ENCODE results near the gene SRPK3. TPM values are rescaled to one million over a fixed set of nuclear protein-coding genes. Genes with fewer than 3 reads are reported as not detected.
"Not testable (repeated sequence)": the region's sequence is repeated elsewhere in the genome, so short reads cannot be mapped to it uniquely, and the experiment has no call there.

The SRPK3 gene
- total RNA-seq, 2 experiments from 2014 or later, result not detected

DNA sequence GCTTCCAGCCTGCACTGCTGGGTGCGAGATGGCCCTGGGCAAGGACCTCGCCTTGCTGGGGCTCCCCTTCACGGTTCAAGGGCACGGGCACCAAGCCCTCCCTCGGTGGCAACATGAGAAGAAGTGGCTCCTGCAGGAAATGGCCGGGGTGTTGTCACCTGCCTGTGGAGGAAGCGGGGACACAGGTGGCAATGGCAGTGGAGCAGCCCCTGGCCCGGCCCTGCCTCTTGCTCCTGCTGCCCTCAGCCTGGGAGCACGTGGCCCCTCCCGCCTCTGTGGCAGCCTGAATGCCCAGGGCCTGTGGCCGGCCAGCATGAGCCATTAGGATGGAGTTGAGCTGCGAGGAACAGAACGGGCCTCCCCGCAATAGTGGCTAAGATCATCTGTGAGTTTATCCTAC is 39.4 kb upstream of the SRPK3 start:
- Mint-ChIP-seq H3K27me3 (no peaks in the 10 kb centered on the region), H3K36me3 (ENCODE audit: low read depth) (peaks cover 3% of the 10 kb centered on the region), H3K4me3 (no peak overlapping the region), H3K4me1 (ENCODE audit: low read depth) (peaks cover 14% of the 10 kb centered on the region), H3K27ac (no peak overlapping the region), H3K9me3 (no peaks in the 10 kb centered on the region)
- POLR2A ChIA-PET, result no interaction called here
- Histone ChIP-seq H3K27me3 (ENCODE audit: control insufficient read depth in 1 of 2, insufficient read depth in 2 of 2, low read length in 2 of 2) (no peaks in the 10 kb centered on the region), H3K4me1 (ENCODE audit: insufficient read depth, low read length) (peaks cover 26% of the 10 kb centered on the region), H3K9me3 (ENCODE audit: control insufficient read depth in 1 of 2, insufficient read depth in 1 of 2, low read length in 2 of 2) (no peaks in the 10 kb centered on the region), H3K4me3 (ENCODE audit: low read length) (no peak overlapping the region), H3K36me3 (ENCODE audit: insufficient read depth, low read length) (peaks cover 5% of the 10 kb centered on the region), H3K27ac (ENCODE audit: low read depth in 1 of 2, low read length in 2 of 2) (no peak overlapping the region)
- DNase-seq (no peak), ATAC-seq (ENCODE audit: poor library complexity) (no peak)
- intact Hi-C loops (cut with DNase I, micrococcal nuclease), result no loop called here
- TF ChIP-seq, protein P1, sequence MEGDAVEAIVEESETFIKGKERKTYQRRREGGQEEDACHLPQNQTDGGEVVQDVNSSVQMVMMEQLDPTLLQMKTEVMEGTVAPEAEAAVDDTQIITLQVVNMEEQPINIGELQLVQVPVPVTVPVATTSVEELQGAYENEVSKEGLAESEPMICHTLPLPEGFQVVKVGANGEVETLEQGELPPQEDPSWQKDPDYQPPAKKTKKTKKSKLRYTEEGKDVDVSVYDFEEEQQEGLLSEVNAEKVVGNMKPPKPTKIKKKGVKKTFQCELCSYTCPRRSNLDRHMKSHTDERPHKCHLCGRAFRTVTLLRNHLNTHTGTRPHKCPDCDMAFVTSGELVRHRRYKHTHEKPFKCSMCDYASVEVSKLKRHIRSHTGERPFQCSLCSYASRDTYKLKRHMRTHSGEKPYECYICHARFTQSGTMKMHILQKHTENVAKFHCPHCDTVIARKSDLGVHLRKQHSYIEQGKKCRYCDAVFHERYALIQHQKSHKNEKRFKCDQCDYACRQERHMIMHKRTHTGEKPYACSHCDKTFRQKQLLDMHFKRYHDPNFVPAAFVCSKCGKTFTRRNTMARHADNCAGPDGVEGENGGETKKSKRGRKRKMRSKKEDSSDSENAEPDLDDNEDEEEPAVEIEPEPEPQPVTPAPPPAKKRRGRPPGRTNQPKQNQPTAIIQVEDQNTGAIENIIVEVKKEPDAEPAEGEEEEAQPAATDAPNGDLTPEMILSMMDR (IDR thresholded peaks at IDR 0.05), result no peak
- CTCF ChIA-PET, result no interaction called here

DNA sequence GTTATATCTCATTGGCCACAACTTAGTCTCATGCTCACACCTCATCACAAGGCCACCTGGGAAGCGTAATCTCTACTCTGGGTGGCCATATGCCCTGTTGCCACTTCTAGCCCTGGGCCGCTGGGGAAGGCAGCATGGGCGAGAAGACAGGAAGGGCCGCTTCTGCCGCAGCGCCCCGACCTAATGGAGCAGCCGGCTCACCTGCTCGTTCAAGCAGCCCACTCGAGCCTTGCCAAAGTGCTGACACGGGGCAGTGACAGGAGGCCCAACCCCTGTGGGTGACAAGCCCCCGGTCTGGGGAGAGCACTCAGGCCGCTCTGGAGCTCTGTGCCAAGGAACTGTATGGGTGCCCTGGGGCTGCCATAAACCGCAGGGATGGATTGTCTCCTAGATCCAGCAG is 38.7 kb upstream of the SRPK3 start:
- POLR2A ChIA-PET; H3K9me3 Mint-ChIP-seq; H3K36me3 Mint-ChIP-seq (ENCODE audit: low read depth); H3K4me3 Mint-ChIP-seq; CTCF ChIA-PET; H3K27ac Mint-ChIP-seq; H3K27ac ChIP-seq (ENCODE audit: low read depth in 1 of 2, low read length in 2 of 2); ATAC-seq (ENCODE audit: poor library complexity); H3K9me3 ChIP-seq (ENCODE audit: control insufficient read depth in 1 of 2, insufficient read depth in 1 of 2, low read length in 2 of 2); H3K27me3 Mint-ChIP-seq; H3K27me3 ChIP-seq (ENCODE audit: control insufficient read depth in 1 of 2, insufficient read depth in 2 of 2, low read length in 2 of 2); DNase-seq; intact Hi-C loops (cut with DNase I, micrococcal nuclease); H3K4me3 ChIP-seq (ENCODE audit: low read length); H3K36me3 ChIP-seq (ENCODE audit: insufficient read depth, low read length): not testable (repeated sequence)
- peaks cover 14% of the 10 kb centered on the region for H3K4me1 Mint-ChIP-seq (ENCODE audit: low read depth)
- H3K4me1 ChIP-seq (ENCODE audit: insufficient read depth, low read length), result peaks cover 26% of the 10 kb centered on the region

DNA sequence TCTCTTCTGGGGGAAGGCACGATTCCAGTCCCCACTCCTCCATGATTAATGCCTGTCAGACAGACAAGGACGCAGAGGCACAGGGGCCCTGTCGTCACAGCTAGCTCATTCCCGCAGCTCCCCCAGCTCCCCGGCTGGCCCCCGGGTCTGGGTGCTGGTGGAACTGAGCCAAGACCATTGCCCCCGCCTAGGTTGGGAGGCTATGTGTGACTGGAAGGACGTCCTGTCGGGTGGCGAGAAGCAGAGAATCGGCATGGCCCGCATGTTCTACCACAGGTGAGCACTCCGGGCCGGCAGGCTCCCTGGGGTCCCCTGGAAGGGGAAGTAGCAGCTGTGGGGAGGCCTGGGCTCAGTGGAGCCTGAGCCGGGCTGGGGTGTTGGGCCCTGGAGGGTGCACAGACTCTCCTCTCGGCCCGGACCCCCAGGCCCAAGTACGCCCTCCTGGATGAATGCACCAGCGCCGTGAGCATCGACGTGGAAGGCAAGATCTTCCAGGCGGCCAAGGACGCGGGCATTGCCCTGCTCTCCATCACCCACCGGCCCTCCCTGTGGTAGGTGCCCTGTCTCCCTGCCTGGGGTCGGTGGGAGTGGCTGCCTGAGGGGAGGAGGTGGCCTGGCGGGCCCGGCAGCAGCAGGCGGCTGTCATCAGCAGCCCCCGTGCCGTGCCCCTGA is 37.9 kb upstream of the SRPK3 start:
- DNase-seq; H3K27me3 Mint-ChIP-seq; ATAC-seq (ENCODE audit: poor library complexity); intact Hi-C loops (cut with DNase I, micrococcal nuclease); H3K9me3 ChIP-seq (ENCODE audit: control insufficient read depth in 1 of 2, insufficient read depth in 1 of 2, low read length in 2 of 2); H3K4me3 ChIP-seq (ENCODE audit: low read length); H3K9me3 Mint-ChIP-seq; H3K36me3 ChIP-seq (ENCODE audit: insufficient read depth, low read length); CTCF ChIA-PET; H3K27ac Mint-ChIP-seq; POLR2A ChIA-PET; H3K4me3 Mint-ChIP-seq; H3K27me3 ChIP-seq (ENCODE audit: control insufficient read depth in 1 of 2, insufficient read depth in 2 of 2, low read length in 2 of 2); H3K36me3 Mint-ChIP-seq (ENCODE audit: low read depth); H3K27ac ChIP-seq (ENCODE audit: low read depth in 1 of 2, low read length in 2 of 2): not testable (repeated sequence)
- peaks cover 26% of the 10 kb centered on the region for H3K4me1 ChIP-seq (ENCODE audit: insufficient read depth, low read length)
- H3K4me1 Mint-ChIP-seq (ENCODE audit: low read depth), result peaks cover 14% of the 10 kb centered on the region

DNA sequence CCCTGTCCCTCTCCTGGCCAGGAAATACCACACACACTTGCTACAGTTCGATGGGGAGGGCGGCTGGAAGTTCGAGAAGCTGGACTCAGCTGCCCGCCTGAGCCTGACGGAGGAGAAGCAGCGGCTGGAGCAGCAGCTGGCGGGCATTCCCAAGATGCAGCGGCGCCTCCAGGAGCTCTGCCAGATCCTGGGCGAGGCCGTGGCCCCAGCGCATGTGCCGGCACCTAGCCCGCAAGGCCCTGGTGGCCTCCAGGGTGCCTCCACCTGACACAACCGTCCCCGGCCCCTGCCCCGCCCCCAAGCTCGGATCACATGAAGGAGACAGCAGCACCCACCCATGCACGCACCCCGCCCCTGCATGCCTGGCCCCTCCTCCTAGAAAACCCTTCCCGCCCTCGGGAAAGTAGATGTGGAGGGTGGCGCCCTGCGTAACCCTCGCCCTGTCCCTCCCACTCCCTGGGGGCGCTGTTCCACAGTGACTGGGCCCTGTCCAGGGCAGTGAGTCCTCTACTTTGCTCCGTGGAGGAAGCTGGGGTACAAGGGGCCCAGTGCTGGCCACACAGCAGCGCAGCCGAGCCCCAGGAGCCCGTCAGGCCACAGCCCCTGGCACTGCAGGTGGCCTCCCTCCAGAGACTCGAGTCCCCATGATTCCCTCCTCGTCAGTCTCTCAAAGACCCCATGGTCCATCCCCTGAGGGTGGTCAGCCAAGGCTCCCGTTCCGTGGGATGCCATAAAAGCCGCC is 37.2 kb upstream of the SRPK3 start:
- H3K36me3 Mint-ChIP-seq (ENCODE audit: low read depth); DNase-seq; H3K27me3 ChIP-seq (ENCODE audit: control insufficient read depth in 1 of 2, insufficient read depth in 2 of 2, low read length in 2 of 2); H3K27ac Mint-ChIP-seq; H3K27me3 Mint-ChIP-seq; H3K27ac ChIP-seq (ENCODE audit: low read depth in 1 of 2, low read length in 2 of 2); POLR2A ChIA-PET; H3K9me3 ChIP-seq (ENCODE audit: control insufficient read depth in 1 of 2, insufficient read depth in 1 of 2, low read length in 2 of 2); H3K4me3 ChIP-seq (ENCODE audit: low read length); H3K4me3 Mint-ChIP-seq; H3K9me3 Mint-ChIP-seq; ATAC-seq (ENCODE audit: poor library complexity); H3K36me3 ChIP-seq (ENCODE audit: insufficient read depth, low read length); intact Hi-C loops (cut with DNase I, micrococcal nuclease); CTCF ChIA-PET: not testable (repeated sequence)
- peaks cover 14% of the 10 kb centered on the region for H3K4me1 Mint-ChIP-seq (ENCODE audit: low read depth)
- peaks cover 26% of the 10 kb centered on the region for H3K4me1 ChIP-seq (ENCODE audit: insufficient read depth, low read length)

Data from CD4-positive, alpha-beta T cell (primary cell).